ENCODE results near the gene RASL11B.

The RASL11B gene

GRCh38 chr4:52912608-52913007 lies 50.5 kb downstream of the RASL11B start:
- TF ChIP-seq ZNF274 (IDR thresholded peaks at IDR 0.05; ENCODE audit: low read depth, low read length) = no peak
- no peak for TF ChIP-seq SUZ12 (IDR thresholded peaks at IDR 0.05; ENCODE audit: extremely low read depth, insufficient read depth, insufficient read length)
- no peak for TF ChIP-seq YY1 (IDR thresholded peaks at IDR 0.05; ENCODE audit: insufficient read depth, insufficient read length)
- Histone ChIP-seq H3K9ac (ENCODE audit: insufficient read length, low read depth) (no peak overlapping the region), H3K4me1 (ENCODE audit: insufficient read depth, insufficient read length) (no peaks in the 10 kb centered on the region), H3K36me3 (ENCODE audit: insufficient read depth, insufficient read length, low read length) (no peaks in the 10 kb centered on the region), H3K27me3 (ENCODE audit: insufficient read depth, insufficient read length) (no peaks in the 10 kb centered on the region), H3K9me3 (ENCODE audit: insufficient read depth, low read length) (no peaks in the 10 kb centered on the region), H3K4me3 (ENCODE audit: insufficient read length, low read depth) (no peak overlapping the region)
- DNase-seq (ENCODE audit: low read depth, low spot score) = no peak

GRCh38 chr4:52914051-52914605 lies 52.0 kb downstream of the RASL11B start:
- Histone ChIP-seq H3K4me3 (ENCODE audit: insufficient read length, low read depth) (no peak overlapping the region), H3K4me1 (ENCODE audit: insufficient read depth, insufficient read length) (no peaks in the 10 kb centered on the region), H3K27me3 (ENCODE audit: insufficient read depth, insufficient read length) (no peaks in the 10 kb centered on the region), H3K36me3 (ENCODE audit: insufficient read depth, insufficient read length, low read length) (no peaks in the 10 kb centered on the region), H3K9ac (ENCODE audit: insufficient read length, low read depth) (no peak overlapping the region), H3K9me3 (ENCODE audit: insufficient read depth, low read length) (no peaks in the 10 kb centered on the region)
- DNase-seq (ENCODE audit: low read depth, low spot score) = no peak
- no peak for TF ChIP-seq ZNF274 (IDR thresholded peaks at IDR 0.05; ENCODE audit: low read depth, low read length)
- TF ChIP-seq SUZ12 (IDR thresholded peaks at IDR 0.05; ENCODE audit: extremely low read depth, insufficient read depth, insufficient read length) = no peak
- no peak for TF ChIP-seq YY1 (IDR thresholded peaks at IDR 0.05; ENCODE audit: insufficient read depth, insufficient read length)

DNA sequence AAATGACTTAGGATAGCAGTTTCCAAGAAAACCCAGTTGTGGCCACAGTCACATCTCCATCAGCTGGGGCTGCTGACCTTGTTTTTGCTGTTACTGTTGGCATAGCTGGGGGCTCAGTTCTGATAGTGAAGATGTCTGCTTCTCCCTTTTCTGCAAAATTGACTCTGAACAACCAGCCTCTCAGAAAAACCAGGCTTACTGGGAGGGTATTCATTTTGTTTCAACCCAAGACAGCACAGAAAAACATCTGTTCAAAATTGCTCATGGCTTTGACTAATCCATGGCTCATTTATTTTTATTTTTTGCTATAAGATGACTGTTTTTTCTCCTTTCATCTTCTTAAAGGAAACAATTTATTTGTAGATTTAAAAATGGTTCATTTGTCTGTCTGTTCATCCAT lies 53.1 kb downstream of the RASL11B start:
- no peak for DNase-seq (ENCODE audit: low read depth, low spot score)

GRCh38 chr4:52915730-52916300 lies 53.7 kb downstream of the RASL11B start:
- Histone ChIP-seq H3K9ac (ENCODE audit: insufficient read length, low read depth) (no peak overlapping the region), H3K36me3 (ENCODE audit: insufficient read depth, insufficient read length, low read length) (no peaks in the 10 kb centered on the region), H3K4me1 (ENCODE audit: insufficient read depth, insufficient read length) (no peaks in the 10 kb centered on the region), H3K4me3 (ENCODE audit: insufficient read length, low read depth) (no peak overlapping the region), H3K9me3 (ENCODE audit: insufficient read depth, low read length) (no peaks in the 10 kb centered on the region), H3K27me3 (ENCODE audit: insufficient read depth, insufficient read length) (no peaks in the 10 kb centered on the region)
- no peak for DNase-seq (ENCODE audit: low read depth, low spot score)
- no peak for TF ChIP-seq YY1 (IDR thresholded peaks at IDR 0.05; ENCODE audit: insufficient read depth, insufficient read length)
- TF ChIP-seq SUZ12 (IDR thresholded peaks at IDR 0.05; ENCODE audit: extremely low read depth, insufficient read depth, insufficient read length) = no peak
- no peak for TF ChIP-seq ZNF274 (IDR thresholded peaks at IDR 0.05; ENCODE audit: low read depth, low read length)

More for the DNA sequence above, 53.1 kb downstream of the RASL11B start:
- Histone ChIP-seq H3K9ac (ENCODE audit: insufficient read length, low read depth) (no peak overlapping the region), H3K9me3 (ENCODE audit: insufficient read depth, low read length) (no peaks in the 10 kb centered on the region), H3K27me3 (ENCODE audit: insufficient read depth, insufficient read length) (no peaks in the 10 kb centered on the region), H3K4me3 (ENCODE audit: insufficient read length, low read depth) (no peak overlapping the region), H3K4me1 (ENCODE audit: insufficient read depth, insufficient read length) (no peaks in the 10 kb centered on the region), H3K36me3 (ENCODE audit: insufficient read depth, insufficient read length, low read length) (no peaks in the 10 kb centered on the region)
- TF ChIP-seq SUZ12 (IDR thresholded peaks at IDR 0.05; ENCODE audit: extremely low read depth, insufficient read depth, insufficient read length) (no peak), YY1 (IDR thresholded peaks at IDR 0.05; ENCODE audit: insufficient read depth, insufficient read length) (no peak), ZNF274 (IDR thresholded peaks at IDR 0.05; ENCODE audit: low read depth, low read length) (no peak)
